A673 (cell line): ENCODE results near the gene MBTPS1. TPM values are rescaled to one million over a fixed set of nuclear protein-coding genes. Genes with fewer than 3 reads are reported as not detected.

ENCODE experiments used
- BruUV-seq: library from RNA; stranded (reverse); fragments of 400-500 nt; replicated peaks from 2 replicates; lab custom pipeline; 2021; lab: Mats Ljungman, UMichigan
- CTCF ChIA-PET: fragments of 300-600 bp; sonication (Branson Sonifier 250); formaldehyde crosslinking; loops from one replicate; lab custom pipeline; 2022; ENCODE audit warnings: antibody characterized with exemption; lab: Charles Lee
- POLR2A ChIA-PET: fragments of 300-600 bp; sonication (Branson Sonifier 250); formaldehyde crosslinking; loops from one replicate; lab custom pipeline; 2022; ENCODE audit warnings: antibody characterized with exemption; ENCODE audit not compliant: low non-redundant PET; lab: Charles Lee
- DNase-seq: peaks from one replicate; pipeline ENCODE4 v3.0.0-alpha.2; 2015; ENCODE audit warnings: low spot score
- H3K27ac ChIP-seq: fragments of 200-600 bp; sonication (generic); 2 replicates; pipeline ENCODE4 v1.5.1; 2016; ENCODE audit warnings: mixed run types, low read depth, mild to moderate bottlenecking, mixed read lengths, antibody characterized with exemption, low read length; ENCODE audit not compliant: poor library complexity, severe bottlenecking
- H3K27me3 ChIP-seq: fragments of 200-600 bp; sonication (generic); replicated peaks from 2 replicates; pipeline ENCODE4 v1.6.1; 2017; ENCODE audit warnings: mixed run types, low read depth, mild to moderate bottlenecking, mixed read lengths, antibody characterized with exemption, low read length; ENCODE audit not compliant: insufficient read depth, poor library complexity
- H3K36me3 ChIP-seq: fragments of 200-600 bp; sonication (generic); 2 replicates; pipeline ENCODE4 v1.6.1; 2016; ENCODE audit warnings: mixed run types, mild to moderate bottlenecking, mixed read lengths, antibody characterized with exemption, low read length; ENCODE audit not compliant: insufficient read depth, poor library complexity, severe bottlenecking
- H3K4me1 ChIP-seq: fragments of 200-600 bp; sonication (generic); 2 replicates; pipeline ENCODE4 v1.6.1; 2017; ENCODE audit warnings: mixed run types, mild to moderate bottlenecking, mixed read lengths, antibody characterized with exemption, low read length; ENCODE audit not compliant: insufficient read depth, poor library complexity, severe bottlenecking
- H3K4me3 ChIP-seq: fragments of 200-600 bp; sonication (generic); 2 replicates; pipeline ENCODE4 v1.5.1; 2016; ENCODE audit warnings: low read depth, mixed run types, mild to moderate bottlenecking, mixed read lengths, low read length; ENCODE audit not compliant: poor library complexity, severe bottlenecking
- H3K9me3 ChIP-seq: fragments of 200-600 bp; sonication (generic); 2 replicates; pipeline ENCODE4 v1.6.1; 2016; ENCODE audit warnings: mixed run types, low read depth, mild to moderate bottlenecking, mixed read lengths, antibody characterized with exemption, low read length; ENCODE audit not compliant: poor library complexity, severe bottlenecking
- EZH2 ChIP-seq: fragments of 200-600 bp; sonication (generic); IDR thresholded peaks from 2 replicates; pipeline ENCODE4 v1.6.1; 2017; ENCODE audit warnings: borderline replicate concordance, low read depth, mild to moderate bottlenecking, mixed read lengths, antibody characterized with exemption, low read length; ENCODE audit not compliant: poor library complexity, severe bottlenecking
- intact Hi-C: fragments of 100-400 bp; cut with micrococcal nuclease; formaldehyde crosslinking; loops from one replicate; pipeline ENCODE4 v1.10.0; 2022; ENCODE audit not compliant: unreplicated experiment
- total RNA-seq: library from RNA; stranded (reverse); gene quantifications from 2 replicates; pipeline ENCODE4 v1.2.3, GENCODE V29; 2021
- TF ChIP-seq, protein P1 (sequence below): fragments of 300-800, 200-600 bp; sonication (generic); conservative IDR thresholded peaks from 2 replicates; pipeline ENCODE4 v1.5.1; 2017; ENCODE audit warnings: low read depth, mild to moderate bottlenecking, antibody characterized with exemption, low read length, moderate library complexity, mixed read lengths

Gene MBTPS1
- total RNA-seq, 1 experiment from 2014 or later: 82.0 TPM

DNA sequence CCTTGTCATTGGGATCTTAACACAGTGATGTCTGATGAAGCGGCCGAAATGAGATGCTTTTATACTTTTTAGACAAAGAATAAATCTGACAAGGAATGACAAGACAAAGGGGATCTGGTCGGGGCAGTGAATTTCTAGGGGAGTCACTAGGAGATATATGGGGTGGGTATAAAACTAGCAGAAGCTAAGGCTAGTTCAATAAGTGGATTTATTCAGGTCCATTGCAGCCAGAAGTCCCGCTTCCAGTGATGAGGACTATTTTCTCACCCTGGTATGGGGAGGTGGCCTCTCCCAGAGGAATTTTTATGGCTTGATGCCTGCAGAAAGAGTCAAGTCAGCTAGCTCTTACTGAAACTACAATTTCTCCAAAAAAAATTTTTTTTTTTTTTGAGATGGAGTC, 98.0 kb downstream of the MBTPS1 start:
- no TSS peak for BruUV-seq
- CTCF ChIA-PET: no interaction called here
- TF ChIP-seq, protein P1, sequence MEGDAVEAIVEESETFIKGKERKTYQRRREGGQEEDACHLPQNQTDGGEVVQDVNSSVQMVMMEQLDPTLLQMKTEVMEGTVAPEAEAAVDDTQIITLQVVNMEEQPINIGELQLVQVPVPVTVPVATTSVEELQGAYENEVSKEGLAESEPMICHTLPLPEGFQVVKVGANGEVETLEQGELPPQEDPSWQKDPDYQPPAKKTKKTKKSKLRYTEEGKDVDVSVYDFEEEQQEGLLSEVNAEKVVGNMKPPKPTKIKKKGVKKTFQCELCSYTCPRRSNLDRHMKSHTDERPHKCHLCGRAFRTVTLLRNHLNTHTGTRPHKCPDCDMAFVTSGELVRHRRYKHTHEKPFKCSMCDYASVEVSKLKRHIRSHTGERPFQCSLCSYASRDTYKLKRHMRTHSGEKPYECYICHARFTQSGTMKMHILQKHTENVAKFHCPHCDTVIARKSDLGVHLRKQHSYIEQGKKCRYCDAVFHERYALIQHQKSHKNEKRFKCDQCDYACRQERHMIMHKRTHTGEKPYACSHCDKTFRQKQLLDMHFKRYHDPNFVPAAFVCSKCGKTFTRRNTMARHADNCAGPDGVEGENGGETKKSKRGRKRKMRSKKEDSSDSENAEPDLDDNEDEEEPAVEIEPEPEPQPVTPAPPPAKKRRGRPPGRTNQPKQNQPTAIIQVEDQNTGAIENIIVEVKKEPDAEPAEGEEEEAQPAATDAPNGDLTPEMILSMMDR: no peak
- TF ChIP-seq EZH2: no peak

DNA sequence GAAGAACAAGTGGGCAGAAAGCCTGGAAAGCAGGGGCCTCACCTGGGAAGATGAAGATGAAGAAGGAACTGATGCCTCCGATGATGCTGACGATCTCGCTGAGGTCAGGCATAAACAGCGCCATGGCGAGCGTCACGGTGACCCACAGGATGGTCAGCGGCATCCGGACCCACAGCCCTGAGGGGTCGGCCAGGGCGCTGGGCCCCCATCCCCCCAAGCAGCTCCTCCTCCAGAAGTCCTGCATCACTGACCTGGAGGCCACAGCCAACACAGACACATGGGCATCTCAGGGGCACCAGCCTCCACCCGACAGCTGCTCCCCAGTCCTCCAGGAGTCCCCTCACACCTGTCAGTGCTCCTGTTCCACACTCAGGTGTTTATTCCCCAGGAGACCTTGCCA, 100.3 kb downstream of the MBTPS1 start:
- H3K27me3 ChIP-seq: no peaks in the 10 kb centered on the region
- BruUV-seq: no TSS peak
- H3K9me3 ChIP-seq: peaks cover 3% of the 10 kb centered on the region
- no peak overlapping the region for H3K27ac ChIP-seq
- no peak overlapping the region for H3K4me3 ChIP-seq
- ChIA-PET CTCF (no interaction called here), POLR2A (no interaction called here)
- no peak for DNase-seq
- intact Hi-C loops: no loop called here
- TF ChIP-seq, protein P1: no peak
- no peak for TF ChIP-seq EZH2
- H3K36me3 ChIP-seq: no peaks in the 10 kb centered on the region
- H3K4me1 ChIP-seq: no peaks in the 10 kb centered on the region

More for the DNA sequence above, 98.0 kb downstream of the MBTPS1 start:
- no peak for DNase-seq
- POLR2A ChIA-PET: no interaction called here
- H3K27me3 ChIP-seq: no peaks in the 10 kb centered on the region
- H3K9me3 ChIP-seq: peaks cover 4% of the 10 kb centered on the region
- intact Hi-C loops: no loop called here
- H3K4me3 ChIP-seq: no peak overlapping the region
- no peaks in the 10 kb centered on the region for H3K4me1 ChIP-seq
- no peaks in the 10 kb centered on the region for H3K36me3 ChIP-seq
- H3K27ac ChIP-seq: no peak overlapping the region

DNA sequence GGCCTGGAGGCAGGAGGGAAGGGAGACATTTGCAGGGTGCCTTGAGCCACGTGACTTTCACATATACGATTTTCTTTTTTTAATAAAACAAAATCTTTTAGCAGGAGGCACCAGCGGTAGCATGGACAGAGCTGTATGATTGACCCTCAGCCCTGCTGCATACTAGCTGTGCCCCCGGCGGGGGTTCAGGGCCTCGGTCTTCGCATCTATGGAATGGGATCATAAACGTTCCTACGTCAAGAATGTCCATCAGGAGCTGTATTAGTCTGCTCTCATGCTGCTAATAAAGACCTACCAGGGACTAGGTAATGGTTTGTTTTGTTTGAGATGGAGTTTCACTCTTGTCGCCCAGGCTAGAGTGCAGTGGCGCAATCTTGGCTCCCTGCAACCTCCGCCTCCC, 101.3 kb downstream of the MBTPS1 start:
- H3K27ac ChIP-seq: no peak overlapping the region
- H3K4me3 ChIP-seq: no peak overlapping the region
- H3K27me3 ChIP-seq: no peaks in the 10 kb centered on the region
- intact Hi-C loops: no loop called here
- no TSS peak for BruUV-seq
- H3K4me1 ChIP-seq: no peaks in the 10 kb centered on the region
- H3K9me3 ChIP-seq: no peaks in the 10 kb centered on the region
- TF ChIP-seq, protein P1: no peak
- TF ChIP-seq EZH2: no peak
- no peak for DNase-seq
- CTCF ChIA-PET: no interaction called here
- POLR2A ChIA-PET: no interaction called here
- H3K36me3 ChIP-seq: no peaks in the 10 kb centered on the region
